ELF-1 (cell line): Measurements from ENCODE around the gene EMILIN1.
A peak's percentile ranks its signal among the peaks of the same experiment; 100 is the strongest.
"Not testable (repeated sequence)": the region's sequence is repeated elsewhere in the genome, so short reads cannot be mapped to it uniquely, and the experiment has no call there.

Experiments
- DNase-seq: peaks from one replicate; pipeline ENCODE4 v3.0.0-alpha.2; 2016; ENCODE audit warnings: low read depth, low spot score

Gene EMILIN1

DNA sequence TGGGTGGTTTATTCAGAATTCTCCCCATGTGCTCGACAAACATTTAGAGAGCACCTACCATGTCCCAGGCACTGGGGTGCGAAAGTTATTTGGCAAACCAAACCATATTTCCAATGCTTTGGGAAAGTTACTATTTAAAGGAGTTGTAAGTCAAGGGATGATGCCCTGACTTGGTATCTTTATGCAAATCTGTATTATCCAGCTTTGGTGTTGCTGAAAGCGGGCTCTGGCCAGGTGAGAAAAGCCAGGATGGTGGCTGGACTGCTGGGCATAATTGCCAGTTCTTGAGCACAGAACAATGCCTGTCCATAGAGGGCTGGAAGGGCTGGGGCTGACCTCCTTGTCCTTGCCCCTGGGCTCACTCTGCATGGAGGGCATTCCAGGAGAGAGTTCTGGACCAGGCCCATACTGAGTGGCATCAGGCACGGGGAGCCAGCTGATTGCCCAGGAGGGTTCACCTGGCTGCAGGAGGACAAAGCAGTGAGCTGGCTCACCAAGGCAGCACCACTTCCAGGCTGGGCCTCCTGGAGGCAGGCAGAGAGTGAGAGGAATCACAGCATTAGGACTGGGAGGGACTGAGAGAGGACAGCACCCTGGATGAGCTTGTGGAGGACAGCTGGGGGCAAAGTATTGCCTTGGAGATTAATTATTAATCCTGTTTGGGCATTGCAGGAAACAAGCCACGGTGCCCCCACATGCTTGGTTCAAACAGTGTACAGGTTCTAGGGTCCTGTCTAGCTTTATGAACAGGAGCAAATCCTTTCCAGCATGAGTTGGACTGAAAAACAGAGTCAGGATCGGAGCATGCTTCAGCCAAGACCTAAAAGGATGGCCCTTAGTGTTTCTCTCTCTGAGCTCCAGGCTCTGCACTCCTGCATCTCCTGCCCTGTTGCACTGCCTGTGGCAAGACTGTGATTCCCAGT, 15.3 kb downstream of the EMILIN1 start:
- DNase-seq = no peak

DNA sequence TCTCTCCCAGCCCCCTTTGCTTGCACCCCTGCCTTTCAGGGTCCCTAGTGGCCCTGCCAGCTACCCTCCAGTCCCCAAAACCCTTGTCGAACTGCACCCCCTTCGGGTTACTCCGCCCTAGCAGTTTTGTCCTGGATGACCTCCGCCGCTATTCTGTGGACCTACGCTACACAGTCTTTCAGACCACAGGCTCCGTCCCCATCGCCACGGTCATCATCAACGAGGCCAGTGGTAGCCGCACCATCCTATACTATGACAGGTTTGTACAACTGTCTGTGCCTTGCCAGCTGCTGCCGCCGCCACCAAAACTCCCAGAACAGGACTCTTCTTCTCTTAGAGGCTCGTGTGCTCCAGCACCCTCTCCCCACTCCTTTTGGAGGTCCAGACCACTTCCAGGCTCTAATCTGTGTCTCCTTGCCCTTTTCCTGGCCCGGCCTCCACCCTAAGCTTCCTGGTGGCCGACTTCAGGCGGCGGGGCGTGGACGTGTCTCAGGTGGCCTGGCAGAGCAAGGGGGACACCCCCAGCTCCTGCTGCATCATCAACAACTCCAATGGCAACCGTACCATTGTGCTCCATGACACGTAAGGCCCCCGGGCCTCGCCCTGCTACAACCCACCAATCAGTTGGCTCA, 16.1 kb downstream of the EMILIN1 start:
- DNase-seq = no peak

DNA sequence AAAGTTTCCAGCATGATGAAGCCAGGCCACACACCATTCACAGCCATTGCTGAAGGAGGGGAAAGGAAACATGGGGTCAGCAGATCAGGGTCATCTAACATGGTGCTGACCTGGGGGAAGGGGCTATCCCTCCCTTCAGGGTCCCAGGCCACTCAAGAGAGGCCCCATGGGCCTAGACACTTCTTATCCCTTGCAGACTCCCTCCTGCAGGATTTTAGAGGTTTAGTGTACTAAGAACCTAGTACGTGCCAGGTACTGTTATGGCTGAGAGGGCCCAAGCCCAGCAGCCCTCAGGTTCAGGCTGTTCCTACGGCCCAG, 17.0 kb downstream of the EMILIN1 start:
- DNase-seq = no peak

DNA sequence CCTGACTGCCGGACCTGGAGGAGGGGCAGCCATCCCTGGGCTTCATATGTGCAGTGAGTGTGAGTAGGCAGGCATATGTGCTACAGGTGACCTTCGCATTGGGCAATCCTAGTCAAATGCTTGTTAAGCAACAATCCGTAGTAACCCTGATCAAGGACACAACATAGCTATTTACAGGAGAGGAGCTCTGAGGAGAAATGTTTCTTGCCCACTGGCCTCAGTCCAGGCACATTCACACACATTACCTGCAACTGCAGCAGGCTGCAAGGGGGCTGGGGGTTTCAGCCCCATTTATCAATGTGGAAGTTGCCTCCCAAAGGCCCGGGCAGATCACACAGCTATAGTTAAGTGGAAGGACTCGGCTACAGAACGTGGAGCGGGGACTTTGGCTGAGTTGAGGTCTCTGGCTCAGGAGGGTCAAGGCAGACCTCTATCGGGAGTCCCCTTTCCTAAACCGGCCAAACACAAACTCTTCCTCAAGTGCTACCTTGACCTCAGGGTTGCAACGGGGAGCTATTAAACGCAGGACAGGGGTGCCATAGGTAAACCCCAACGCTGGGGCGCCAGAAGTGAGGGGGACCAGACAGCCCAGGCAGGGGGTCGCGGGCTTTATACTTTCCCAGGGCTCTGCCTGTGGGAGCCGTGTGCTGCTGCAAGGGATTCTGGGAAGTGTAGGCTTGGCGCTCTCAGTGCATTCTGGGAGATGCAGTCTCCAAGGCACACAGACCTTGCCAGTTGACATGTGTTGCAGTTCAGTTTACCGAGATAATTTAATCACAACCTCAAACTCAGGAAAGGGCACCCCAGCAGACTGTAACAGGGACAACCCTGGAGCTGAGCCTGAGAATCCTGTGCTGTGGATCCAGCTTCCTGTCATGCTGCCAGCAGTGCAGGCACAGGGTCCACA, 17.6 kb downstream of the EMILIN1 start:
- DNase-seq = peak; percentile 69

DNA sequence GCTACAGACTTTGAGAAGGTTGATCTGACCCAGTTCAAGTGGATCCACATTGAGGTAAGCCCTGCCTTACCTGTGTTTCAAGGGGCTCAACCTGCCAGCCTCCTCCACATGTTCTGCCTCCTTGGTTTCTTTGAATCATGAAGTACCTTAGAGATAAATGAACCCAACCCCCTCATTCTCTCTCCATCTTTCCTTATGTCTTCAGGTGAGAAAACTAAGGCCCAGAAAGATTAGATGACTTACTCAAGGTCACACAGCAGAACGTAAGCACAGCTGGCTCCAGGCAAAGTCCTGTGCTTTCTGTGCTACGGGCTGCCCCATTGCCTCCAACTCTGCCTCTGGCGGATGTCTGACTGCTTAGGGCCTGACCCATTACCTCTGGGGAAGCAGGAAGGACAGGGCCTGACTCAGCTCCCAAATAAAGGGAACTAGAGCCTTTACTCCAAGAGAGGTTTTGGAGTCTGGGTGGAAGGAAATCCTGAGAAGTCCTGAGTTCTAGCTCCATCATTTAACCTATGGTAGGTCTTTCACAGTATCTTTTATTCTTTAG, 18.4 kb downstream of the EMILIN1 start:
- DNase-seq = no peak

DNA sequence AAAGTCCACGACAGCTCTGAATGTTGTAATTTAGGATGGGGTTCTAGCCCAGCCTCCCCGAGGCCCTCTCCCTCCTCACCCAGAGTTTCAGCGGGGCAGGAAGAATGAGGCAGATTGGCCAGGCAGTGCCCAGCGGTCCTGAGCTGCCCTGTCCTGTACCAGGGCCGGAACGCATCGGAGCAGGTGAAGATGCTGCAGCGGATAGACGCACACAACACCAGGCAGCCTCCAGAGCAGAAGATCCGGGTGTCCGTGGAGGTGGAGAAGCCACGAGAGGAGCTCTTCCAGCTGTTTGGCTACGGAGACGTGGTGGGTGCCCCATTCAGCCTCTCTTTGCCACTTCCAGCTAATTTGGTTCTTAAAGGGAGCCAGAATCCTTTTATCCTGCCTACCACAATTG, 18.9 kb downstream of the EMILIN1 start:
- DNase-seq = no peak

DNA sequence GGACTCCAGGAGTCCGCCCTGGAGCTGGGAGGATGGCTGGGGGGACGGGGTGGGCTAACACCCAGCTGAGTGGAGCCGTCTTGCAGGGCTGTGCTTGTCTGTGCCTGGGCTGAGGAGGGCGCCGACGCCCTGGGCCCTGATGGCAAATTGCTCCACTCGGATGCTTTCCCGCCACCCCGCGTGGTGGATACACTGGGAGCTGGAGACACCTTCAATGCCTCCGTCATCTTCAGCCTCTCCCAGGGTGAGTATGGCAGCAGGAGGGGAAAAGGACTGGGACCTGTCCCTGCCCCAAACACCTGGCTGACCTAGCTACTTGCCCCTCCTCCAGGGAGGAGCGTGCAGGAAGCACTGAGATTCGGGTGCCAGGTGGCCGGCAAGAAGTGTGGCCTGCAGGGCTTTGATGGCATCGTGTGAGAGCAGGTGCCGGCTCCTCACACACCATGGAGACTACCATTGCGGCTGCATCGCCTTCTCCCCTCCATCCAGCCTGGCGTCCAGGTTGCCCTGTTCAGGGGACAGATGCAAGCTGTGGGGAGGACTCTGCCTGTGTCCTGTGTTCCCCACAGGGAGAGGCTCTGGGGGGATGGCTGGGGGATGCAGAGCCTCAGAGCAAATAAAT, 21.0 kb downstream of the EMILIN1 start:
- DNase-seq = no peak

DNA sequence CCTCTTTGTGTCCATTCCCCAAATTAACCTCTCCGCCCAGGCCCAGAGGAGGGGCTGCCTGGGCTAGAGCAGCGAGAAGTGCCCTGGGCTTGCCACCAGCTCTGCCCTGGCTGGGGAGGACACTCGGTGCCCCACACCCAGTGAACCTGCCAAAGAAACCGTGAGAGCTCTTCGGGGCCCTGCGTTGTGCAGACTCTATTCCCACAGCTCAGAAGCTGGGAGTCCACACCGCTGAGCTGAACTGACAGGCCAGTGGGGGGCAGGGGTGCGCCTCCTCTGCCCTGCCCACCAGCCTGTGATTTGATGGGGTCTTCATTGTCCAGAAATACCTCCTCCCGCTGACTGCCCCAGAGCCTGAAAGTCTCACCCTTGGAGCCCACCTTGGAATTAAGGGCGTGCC, 21.6 kb downstream of the EMILIN1 start:
- no peak for DNase-seq

DNA sequence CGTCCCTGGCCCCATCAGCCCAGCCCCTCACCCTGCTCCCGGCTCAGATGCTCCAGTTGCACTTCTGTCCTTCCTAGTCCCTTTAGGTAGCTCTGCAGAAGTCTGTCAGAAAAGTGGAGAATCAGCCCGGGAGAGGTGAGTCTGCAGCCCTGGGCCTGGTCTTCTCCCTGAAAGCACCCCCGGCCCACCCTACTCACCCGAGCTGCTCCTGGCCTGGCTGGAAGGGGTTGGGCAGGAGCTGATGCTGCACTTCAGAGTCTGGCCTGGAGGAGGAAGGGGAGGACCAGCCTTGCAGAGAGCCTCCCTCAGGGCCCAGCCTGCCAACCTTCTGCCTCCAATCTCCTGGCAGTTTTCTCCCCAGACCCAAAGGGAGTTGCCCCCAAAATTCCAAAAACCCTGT, 23.9 kb downstream of the EMILIN1 start:
- no peak for DNase-seq

DNA sequence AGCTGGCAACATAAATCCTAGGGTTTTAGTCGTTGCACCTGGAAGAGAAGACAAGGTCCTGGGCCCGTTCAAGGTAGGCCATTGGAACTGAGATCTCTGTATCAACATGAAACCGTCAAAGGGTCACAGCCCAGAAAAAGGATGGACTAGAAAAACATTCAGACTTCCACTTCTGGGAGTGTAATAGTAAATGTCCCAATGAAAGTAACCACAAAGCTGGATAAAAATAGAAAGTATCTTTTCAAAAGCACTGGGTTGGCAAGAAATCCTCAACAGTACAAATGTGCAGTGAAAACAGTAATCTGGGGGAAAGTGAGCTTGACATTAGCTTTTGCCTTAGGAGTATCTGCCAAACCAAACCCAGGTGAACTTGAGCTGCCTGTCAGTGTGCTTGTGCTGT, 27.6 kb downstream of the EMILIN1 start:
- DNase-seq = no peak

DNA sequence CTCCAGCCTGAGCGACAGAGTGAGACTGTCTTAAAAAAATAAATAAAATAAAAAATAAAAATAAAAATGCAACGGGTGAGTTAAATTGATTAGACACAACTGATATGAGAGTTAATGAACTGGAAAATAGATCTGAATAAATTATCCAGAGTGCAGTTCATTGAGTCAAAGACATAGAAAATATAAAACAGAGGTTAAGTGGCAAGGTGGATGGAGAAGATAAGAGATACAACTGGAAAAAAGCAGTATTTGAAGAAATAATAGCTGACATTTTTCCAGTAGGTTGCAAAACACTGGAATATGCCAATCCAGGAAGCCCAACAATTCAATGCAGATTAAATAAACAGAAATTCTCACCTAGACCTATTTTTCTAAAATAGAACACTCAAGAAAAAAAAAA, 29.8 kb downstream of the EMILIN1 start:
- DNase-seq = no peak

DNA sequence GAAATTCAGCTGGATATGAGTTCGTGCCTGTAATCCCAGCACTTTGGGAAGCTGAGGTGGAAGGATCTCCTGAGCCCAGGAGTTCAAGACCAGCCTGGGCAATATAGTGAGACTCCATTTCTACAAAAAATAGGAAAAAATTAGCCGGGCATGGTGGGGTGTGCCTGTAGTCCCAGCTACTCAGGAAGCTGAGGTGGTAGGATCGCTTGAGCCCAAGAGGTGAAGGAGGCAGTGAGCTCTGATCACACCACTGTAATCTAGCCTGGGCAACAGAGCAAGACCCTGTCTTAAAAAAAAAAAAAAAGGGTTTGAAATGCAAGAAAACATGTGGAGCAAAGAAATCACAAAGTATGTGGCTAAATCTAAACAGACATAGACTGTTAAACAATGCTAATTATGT, 30.7 kb downstream of the EMILIN1 start:
- no peak for DNase-seq

DNA sequence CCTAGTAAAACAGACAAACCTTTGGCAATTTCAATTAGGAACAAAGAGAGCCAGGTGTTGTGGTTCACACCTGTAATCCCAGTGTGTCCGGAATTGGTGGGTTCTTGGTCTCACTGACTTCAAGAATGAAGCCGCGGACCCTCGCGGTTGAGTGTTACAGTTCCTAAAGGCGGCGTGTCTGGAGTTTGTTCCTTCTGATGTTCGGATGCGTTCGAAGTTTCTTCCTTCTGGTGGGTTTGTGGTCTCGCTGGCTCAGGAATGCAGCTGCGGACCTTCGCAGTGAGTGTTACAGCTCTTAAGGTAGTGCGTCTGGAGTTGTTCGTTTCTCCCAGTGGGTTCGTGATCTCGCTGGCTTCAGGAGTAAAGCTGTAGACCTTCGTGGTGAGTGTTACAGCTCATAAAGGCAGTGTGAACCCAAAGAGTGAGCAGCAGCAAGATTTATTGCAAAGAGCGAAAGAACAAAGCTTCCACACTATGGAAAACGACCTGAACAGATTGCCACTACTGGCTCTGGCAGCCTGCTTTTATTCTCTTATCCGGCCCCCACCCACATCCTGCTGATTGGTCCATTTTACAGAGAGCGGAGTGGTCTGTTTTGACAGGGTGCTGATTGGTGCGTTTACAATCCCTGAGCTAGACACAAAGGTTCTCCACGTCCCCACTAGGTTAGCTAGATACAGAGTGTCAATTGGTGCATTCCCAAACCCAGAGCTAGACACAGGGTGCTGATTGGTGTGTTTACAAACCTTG, 32.4 kb downstream of the EMILIN1 start:
- not testable (repeated sequence) for DNase-seq

DNA sequence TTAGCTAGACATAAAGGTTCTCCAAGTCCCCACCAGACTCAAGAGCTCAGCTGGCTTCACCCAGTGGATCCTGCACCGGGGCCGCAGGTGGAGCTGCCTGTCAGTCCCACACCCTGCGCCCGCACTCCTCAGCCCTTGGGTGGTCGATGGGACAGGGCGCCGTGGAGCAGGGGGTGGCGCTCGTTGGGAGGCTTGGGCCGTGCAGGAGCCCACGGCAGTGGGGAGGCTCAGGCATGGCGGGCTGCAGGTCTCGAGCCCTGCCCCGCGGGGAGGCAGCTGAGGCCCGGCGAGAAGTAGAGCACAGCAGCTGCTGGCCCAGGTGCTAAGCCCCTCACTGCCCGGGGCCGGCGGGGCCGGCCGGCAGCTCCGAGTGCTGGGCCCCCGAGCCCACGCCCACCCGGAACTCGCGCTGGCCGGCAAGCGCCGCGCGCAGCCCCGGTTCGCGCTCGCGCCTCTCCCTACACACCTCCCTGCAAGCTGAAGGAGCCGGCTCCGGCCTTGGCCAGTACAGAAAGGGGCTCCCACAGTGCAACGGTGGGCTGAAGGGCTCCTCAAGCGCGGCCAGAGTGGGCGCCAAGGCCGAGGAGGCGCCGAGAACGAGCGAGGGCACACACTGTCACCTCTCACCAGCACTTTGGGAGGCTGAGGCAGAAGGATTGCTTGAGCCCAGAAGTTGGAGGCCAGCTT, 33.1 kb downstream of the EMILIN1 start:
- DNase-seq = not testable (repeated sequence)

DNA sequence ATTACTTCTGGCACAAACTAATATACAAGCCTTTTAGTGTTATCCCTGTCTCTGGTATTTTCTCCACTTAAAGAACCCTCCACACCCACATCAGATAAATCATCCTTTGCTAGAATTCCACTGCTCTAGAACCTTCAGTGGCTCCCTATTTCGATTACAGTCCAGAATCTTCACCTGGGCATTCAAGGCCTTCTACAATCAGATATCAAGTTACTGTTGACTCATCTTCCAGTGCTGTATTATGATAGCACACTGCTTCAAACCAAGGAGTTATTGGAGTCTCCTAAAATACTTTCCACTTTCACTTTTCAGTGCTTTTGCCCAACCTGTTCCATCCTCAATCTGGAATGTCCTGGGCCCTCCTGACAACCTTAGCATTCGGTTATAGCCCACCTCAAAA, 37.1 kb downstream of the EMILIN1 start:
- no peak for DNase-seq

DNA sequence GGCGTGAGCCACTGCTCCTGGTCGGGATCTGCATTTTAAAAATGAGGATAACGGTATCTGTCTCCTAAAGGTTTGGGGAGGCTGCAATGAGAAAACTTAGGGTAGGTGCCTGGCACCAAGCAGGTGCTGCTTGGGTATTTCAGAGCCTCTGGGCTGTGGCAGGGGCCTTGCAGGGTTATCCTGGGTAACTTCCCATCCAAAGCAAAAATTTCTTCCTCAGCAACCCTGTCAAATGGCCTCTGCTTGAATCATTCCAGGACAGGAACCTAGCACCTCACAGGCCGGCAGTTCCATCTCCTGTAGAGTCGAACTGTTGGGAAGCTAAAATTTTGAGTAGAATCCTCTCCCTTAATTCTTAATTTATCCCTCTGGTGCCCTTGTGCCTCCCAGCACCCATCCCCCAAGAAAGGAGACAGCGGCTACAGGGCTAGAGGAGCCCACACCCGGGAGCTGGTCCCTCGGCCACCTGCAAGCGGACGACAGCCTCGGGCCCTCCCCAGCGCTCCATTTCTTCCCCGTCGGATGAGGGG, 39.6 kb downstream of the EMILIN1 start:
- DNase-seq = no peak

DNA sequence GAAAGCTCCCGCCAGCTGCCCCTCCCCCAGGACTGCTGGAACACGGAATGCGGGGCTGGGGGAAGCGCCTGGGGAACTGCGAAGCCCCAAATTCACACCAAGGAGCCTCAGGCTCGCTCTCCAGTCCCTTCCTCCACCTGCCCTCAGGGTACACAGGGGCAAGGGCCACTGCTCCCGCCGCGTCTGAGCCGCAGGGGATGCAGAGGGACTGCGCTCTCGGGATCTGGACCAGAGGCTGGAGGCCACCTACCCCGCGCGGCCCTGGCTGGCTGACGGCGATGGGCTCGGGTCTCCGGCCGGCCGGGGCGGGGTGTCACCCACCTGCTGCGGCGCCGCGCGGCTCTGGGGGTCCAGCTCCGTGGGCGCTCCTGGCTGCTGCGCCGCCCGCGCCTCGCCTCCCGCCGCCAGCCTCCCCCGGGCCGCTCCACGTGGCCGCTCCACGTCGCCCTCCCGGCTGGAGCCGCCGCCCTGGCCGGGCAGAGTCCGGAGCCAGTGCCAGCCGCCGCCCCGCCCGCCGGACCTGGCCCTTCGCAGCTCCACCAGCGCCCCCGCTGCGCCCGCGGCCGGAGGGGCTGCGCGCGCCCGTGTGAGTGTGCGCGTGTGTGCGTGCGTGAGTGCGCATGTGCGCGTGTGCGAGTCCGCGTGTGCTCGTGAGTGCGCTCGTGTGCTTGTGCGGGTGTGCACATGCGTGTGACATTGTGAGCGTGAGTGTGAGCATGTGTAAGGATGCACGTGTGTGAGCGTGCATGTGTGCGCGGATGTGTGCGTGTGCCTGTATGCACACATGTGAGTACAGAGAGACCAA, 40.3 kb downstream of the EMILIN1 start, which contains the start of gene CGREF1:
Gene CGREF1, minus strand, starts transcription at position 604 of the 805 bp plus-strand sequence. CDS start 14,762 bp downstream, outside the sequence.
- peak; percentile 62 for DNase-seq

DNA sequence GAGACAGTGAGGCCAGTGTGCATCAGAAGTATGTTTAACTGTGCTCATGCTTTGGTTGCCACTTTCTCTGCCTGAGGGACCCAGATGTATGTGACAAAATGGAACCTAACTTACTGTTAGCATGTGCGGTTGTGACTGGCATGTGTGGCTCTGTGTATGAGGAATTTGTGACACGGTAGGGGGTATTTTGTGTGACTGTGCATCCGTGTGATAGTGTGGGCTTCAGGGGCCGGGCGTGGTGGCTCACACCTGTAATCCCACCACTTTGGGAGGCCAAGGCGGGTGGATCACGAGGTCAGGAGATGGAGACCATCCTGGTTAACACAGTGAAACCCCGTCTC, 40.9 kb downstream of the EMILIN1 start:
- not testable (repeated sequence) for DNase-seq

DNA sequence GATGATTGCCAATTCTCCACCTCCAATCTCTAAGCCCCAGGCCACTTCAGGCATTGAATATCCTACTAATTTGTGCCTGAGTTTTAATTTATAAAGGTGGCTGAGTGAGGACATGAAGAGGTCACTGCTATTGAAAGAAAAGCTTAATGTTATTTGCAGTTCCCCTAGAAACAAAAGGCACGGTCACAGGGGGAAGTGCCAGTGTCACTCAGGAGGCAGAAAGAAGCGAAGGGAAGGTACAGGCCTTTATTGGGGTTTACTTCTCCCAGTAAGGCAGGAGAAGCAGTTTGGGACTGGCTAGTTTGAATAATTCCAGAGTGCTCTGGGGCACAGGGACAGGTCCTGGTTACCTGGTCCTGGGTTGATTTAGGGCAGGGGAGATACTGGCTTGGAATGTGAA, 43.5 kb downstream of the EMILIN1 start:
- DNase-seq = no peak
